HAP-1 (cell line): Measurements from ENCODE around the gene NHLH1.

Experiments used
- DNase-seq, 2 experiments: peaks; one replicate each; pipeline ENCODE4 v3.0.0-alpha.2; 2016 to 2020; ENCODE audit warnings: low spot score in 2 of 2
- H3K27me3 ChIP-seq: fragments of 250-450 bp; sonication (Bioruptor Pico); 2 replicates; pipeline ENCODE4 v1.5.1; 2020; ENCODE audit warnings: low read depth, mild to moderate bottlenecking, moderate library complexity
- H3K36me3 ChIP-seq: fragments of 250-450 bp; sonication (Bioruptor Pico); replicated peaks from 2 replicates; pipeline ENCODE4 v1.5.1; 2020; ENCODE audit warnings: mild to moderate bottlenecking
- H3K4me1 ChIP-seq: fragments of 250-450 bp; sonication (Bioruptor Pico); 2 replicates; pipeline ENCODE4 v1.5.1; 2020; ENCODE audit warnings: mild to moderate bottlenecking
- H3K4me3 ChIP-seq: fragments of 250-450 bp; sonication (Bioruptor Pico); 2 replicates; pipeline ENCODE4 v1.5.1; 2020; ENCODE audit warnings: mild to moderate bottlenecking, moderate library complexity
- H3K9me3 ChIP-seq: fragments of 250-450 bp; sonication (Bioruptor Pico); 2 replicates; pipeline ENCODE4 v1.5.1; 2020; ENCODE audit warnings: mild to moderate bottlenecking, moderate library complexity
- in situ Hi-C: fragments of 300-500 bp; cut with MboI; formaldehyde crosslinking; loops from 3 replicates; pipeline ENCODE4 v1.14.3; 2020; ENCODE audit warnings: low sequenced_read_pairs, inconsistent platforms, mixed read lengths

Gene NHLH1

DNA sequence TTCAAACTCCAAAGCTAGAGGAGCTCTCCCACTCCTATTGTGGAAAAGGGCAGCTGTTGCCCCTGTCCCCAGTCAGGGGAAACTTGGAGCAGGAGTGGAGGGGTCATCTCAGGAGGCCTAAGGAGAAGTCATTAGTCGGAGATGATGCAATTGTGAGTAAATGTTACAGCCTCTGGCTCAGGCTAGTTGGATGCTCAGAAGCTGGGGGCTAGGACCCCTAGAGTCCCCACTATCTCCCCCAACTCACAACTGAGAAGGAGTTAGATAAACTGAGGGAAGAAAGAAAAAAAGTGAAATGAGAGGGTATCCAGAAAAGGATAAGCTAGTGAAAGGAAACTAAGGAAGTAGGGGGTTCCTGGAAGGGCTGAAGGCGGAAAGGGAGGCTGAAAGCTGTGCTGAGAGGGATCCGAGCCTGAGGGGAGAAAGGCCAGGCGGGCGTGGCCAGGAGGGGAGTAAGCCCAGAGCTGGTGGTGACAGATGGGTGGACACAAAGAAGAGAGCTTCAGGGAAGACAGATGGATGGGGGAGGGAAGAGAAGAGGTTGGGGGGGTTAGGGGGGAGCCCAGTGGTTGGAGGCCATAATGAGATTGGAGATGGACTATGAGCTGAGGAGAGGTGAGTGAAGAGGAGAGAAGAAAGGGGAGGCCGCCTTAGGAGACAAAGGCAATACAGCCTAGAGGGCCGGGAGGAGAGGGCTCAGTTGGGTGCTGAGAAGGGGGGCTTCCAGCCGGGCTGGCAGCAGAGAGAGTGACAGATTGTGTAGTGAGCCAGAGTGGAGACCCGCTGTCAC is 4.5 kb upstream of the NHLH1 start:
- H3K4me1 ChIP-seq = peaks cover 23% of the 10 kb centered on the region
- H3K4me3 ChIP-seq = no peak overlapping the region
- H3K27me3 ChIP-seq = no peaks in the 10 kb centered on the region
- peak; percentile 41 to 79 for DNase-seq
- no peaks in the 10 kb centered on the region for H3K9me3 ChIP-seq
- H3K36me3 ChIP-seq = peaks cover 21% of the 10 kb centered on the region; the same call in 1 of the 2 replicates
- in situ Hi-C loops = loop anchor here (25.0 kb wide), 1 partner anchor 425 kb away; the partner anchor contains the start of genes IGSF9 and TAGLN2

DNA sequence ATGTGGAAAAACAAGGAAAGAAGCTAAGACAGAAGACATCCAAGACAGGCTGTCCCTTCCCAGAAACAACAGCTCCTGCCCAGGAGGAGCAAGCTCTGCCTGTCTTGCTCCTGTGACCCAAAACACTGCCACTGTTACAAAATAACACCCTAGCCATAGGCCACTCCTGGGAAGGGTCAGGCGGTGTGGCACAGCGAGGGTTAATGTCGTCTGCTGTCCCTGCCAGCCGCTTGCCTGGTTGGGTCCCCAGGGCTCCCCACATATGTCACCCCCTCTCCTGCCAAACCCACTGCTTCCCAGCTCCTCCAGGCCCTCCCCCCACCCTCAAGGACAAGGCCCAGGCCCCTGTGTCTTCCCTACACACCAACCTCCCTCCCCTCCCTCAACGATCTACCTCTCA is 3.9 kb upstream of the NHLH1 start:
- Histone ChIP-seq H3K4me3 (no peak overlapping the region), H3K36me3 (peaks cover 18% of the 10 kb centered on the region; the same call in 1 of the 2 replicates), H3K27me3 (no peaks in the 10 kb centered on the region), H3K4me1 (peaks cover 23% of the 10 kb centered on the region), H3K9me3 (no peaks in the 10 kb centered on the region)
- peak in 1 of 2 experiments; percentile 35 for DNase-seq
- in situ Hi-C loops = loop anchor here (25.0 kb wide), 1 partner anchor 426 kb away; the partner anchor contains the start of genes IGSF9 and TAGLN2

DNA sequence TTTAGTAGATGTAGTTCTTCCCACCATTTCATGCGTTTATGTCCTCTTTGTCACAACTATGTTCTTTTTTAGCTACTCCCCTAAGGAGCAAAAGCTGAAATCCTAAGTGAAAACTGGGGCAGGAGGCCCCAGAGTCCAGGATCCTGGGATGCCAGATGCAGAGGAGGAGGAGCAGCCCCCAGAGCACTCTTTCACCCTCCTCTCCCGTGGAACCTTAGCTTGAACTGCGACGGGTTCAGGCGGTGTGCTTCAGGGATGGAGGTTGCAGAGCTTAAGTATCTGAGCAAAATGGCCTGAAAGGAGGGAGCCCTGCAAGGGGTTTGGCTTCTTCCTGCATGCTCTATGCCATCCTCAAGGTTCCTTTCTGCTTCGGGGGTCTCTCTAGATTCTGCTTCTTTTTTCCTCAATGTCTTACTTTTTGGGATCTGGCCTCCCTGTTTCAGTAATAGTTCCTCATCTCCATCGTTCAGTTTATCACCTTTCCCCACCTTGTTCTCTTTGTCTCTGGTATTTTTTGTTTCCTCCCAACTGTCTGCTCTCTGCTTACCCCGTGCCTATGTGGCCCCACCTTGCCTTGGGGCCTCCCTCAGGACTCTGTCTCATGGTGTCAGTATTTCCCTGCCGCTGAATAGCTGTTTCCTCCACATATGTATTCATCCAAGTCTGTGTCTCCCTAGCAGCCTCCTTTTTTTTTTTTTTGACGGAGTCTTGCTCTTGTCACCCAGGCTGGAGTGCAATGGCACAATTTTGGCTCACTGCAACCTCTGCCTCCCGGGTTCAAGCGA is 2.7 kb upstream of the NHLH1 start:
- in situ Hi-C loops = loop anchor here (25.0 kb wide), 1 partner anchor 427 kb away; the partner anchor contains the start of genes IGSF9 and TAGLN2
- Histone ChIP-seq H3K4me1 (peaks cover 23% of the 10 kb centered on the region), H3K9me3 (no peaks in the 10 kb centered on the region), H3K4me3 (no peak overlapping the region), H3K27me3 (no peaks in the 10 kb centered on the region), H3K36me3 (peaks cover 15% of the 10 kb centered on the region; the same call in 1 of the 2 replicates)
- DNase-seq = no peak

DNA sequence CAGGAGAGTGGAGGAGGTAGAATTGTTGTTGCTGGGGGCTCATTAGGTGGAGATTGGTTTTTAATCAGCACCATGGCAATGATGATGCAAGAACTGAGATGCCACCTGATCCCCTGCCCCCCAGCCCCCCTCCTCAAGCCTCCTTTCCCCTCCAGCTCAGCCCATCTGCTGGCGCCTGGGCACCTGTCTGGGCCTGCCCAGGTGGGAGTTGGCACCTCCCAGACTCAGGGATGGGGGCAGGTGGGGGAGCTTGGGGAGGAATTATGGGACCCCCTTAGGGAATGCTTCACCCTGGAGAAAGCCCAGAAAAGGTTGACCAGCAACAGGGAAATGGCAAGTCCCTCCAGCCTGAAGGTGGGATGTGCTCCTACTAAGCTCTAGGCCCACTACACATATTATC is 1.5 kb upstream of the NHLH1 start:
- peaks cover 11% of the 10 kb centered on the region; the same call in 1 of the 2 replicates for H3K36me3 ChIP-seq
- in situ Hi-C loops = loop anchor here (25.0 kb wide), 1 partner anchor 428 kb away; the partner anchor contains the start of genes IGSF9 and TAGLN2
- no peaks in the 10 kb centered on the region for H3K27me3 ChIP-seq
- H3K4me3 ChIP-seq = no peak overlapping the region
- DNase-seq = no peak
- no peaks in the 10 kb centered on the region for H3K9me3 ChIP-seq
- peaks cover 23% of the 10 kb centered on the region for H3K4me1 ChIP-seq

DNA sequence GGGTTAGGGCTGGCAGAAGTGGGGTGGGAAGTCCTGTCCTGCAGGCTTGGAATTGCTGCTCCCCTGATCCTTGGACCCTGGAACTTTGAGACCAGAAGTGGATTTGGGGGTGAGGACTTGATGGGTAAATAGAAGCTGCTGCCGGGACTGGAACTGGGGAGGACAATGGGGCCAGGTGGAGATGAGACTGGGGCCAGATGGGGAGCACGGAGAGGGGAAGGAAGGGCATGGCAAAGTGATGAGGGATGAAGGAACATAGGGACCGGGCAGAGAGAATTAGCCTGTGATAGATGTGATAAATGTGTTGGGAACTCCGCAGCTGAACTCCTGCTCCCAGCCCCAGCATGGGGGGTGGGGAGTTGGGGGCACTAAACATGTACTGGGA is 637 bp downstream of the NHLH1 start:
- Histone ChIP-seq H3K36me3 (no peaks in the 10 kb centered on the region), H3K4me1 (peaks cover 13% of the 10 kb centered on the region), H3K4me3 (no peak overlapping the region), H3K27me3 (no peaks in the 10 kb centered on the region), H3K9me3 (no peaks in the 10 kb centered on the region)
- DNase-seq = no peak
- in situ Hi-C loops = loop anchor here (25.0 kb wide), 1 partner anchor 430 kb away; the partner anchor contains the start of genes IGSF9 and TAGLN2

DNA sequence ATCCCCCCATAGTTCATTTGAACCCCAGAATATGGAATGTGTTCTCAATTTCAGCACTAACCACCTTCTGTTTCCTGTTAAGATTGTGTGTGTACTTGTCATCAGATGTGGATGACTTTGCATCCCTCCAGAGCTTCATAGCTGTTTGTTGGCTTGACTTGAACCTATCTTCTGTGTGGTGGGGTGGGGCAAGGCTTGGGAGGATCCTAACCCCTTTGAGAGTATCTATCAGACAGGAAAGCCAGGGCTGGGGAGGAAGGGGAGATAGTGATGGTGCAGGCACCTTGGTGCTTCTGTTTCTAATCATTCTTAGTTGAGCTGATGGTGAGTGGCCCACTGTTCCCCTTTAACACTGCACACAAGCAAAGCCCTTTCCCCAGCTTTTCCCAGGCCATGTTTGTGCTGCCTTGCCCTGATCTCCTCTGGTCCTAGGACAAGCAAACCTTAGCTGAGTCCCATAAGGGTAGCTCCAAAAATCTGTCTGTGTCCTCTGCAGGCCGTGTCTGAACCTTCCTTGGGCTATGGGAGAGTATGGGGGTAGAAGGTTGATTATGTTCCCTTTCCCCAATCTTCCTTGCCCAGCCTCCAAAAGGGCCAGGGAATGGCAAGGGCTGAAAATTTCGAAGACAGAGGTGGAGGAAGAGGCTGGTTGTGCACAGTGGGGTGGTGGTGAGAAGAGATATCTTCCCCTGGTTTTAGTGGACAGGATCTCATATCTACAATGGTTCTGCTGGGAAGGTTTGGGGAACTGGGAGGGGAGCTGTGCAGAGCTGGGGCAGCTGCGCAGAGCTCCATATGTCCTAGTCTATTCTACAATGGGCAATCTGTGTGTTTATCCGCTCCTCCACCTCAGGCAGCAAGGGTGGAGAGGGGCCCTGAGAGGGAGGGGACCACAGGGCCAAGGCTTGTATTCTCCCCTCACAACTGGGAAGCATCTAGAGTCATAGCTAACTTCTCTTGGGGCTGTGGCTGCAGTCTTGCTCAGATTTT is 1.4 kb downstream of the NHLH1 start:
- no peaks in the 10 kb centered on the region for H3K36me3 ChIP-seq
- peaks cover 5% of the 10 kb centered on the region for H3K4me1 ChIP-seq
- no peaks in the 10 kb centered on the region for H3K27me3 ChIP-seq
- DNase-seq = no peak
- in situ Hi-C loops = loop anchor here (25.0 kb wide), 1 partner anchor 431 kb away; the partner anchor contains the start of genes IGSF9 and TAGLN2
- no peak overlapping the region for H3K4me3 ChIP-seq
- no peaks in the 10 kb centered on the region for H3K9me3 ChIP-seq

DNA sequence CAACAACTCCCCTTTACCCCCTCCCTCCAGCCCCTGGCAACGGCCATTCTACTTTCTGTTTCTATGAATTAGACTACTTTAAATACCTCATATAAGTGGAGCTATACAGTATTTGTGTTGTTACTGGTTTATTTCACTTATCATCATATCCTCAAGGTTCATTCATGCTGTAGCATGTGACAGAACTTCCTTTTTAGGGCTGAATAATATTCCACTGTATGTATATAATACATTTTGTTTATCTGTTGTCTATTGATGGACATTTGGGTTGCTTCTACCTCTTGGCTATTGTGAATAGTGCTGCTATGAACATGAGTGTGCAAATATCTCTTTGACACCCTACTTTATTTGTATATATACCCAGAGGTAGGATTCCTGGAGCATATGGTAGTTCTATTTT is 2.2 kb downstream of the NHLH1 start:
- H3K4me1 ChIP-seq = no peaks in the 10 kb centered on the region
- H3K9me3 ChIP-seq = no peaks in the 10 kb centered on the region
- no peaks in the 10 kb centered on the region for H3K36me3 ChIP-seq
- H3K27me3 ChIP-seq = no peaks in the 10 kb centered on the region
- in situ Hi-C loops = loop anchor here (25.0 kb wide), 1 partner anchor 432 kb away; the partner anchor contains the start of genes IGSF9 and TAGLN2
- H3K4me3 ChIP-seq = no peak overlapping the region
- DNase-seq = no peak

DNA sequence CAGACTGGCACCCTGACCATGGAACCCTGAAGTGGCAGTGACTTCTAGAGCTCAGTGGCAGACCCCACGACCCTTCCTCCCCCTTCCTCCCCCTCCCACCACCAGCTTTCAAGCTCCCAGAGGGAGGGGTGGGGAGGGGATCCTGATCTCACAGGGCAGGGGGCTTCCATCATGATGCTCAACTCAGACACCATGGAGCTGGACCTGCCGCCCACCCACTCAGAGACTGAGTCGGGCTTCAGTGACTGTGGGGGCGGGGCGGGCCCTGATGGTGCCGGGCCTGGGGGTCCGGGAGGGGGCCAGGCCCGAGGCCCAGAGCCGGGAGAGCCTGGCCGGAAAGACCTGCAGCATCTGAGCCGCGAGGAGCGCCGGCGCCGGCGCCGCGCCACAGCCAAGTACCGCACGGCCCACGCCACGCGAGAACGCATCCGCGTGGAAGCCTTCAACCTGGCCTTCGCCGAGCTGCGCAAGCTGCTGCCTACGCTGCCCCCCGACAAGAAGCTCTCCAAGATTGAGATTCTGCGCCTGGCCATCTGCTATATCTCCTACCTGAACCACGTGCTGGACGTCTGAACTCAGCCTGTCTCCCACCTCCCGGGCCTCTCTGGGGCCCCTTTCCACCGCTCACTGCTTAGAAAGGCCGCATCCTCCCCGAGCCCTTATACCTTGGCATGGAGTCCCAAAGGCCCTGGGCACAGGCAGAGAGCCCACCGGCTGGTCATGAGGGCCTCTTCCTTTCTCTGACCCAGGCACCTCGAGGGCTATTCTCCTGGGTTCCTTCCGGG is 3.9 kb downstream of the NHLH1 start:
- no peaks in the 10 kb centered on the region for H3K36me3 ChIP-seq
- no peak for DNase-seq
- peaks cover 5% of the 10 kb centered on the region for H3K4me1 ChIP-seq
- in situ Hi-C loops = loop anchor here (25.0 kb wide), 1 partner anchor 433 kb away; the partner anchor contains the start of genes IGSF9 and TAGLN2
- H3K4me3 ChIP-seq = no peak overlapping the region
- H3K9me3 ChIP-seq = no peaks in the 10 kb centered on the region
- no peaks in the 10 kb centered on the region for H3K27me3 ChIP-seq

DNA sequence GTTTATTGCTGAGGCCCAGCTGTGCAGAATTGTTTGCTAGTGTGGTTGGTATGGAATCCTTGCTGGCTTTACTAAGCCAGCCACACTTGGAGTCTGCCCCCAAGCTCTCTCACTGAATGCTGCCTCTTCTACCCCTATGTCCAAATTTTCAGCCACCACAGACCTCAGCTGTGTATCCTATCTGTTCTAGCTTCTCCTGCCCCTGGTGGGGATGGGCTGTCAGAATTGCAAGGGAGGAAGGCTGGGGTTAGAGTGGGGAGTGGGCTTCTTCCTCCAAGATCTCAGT is 4.4 kb downstream of the NHLH1 start:
- no peak overlapping the region for H3K4me3 ChIP-seq
- no peaks in the 10 kb centered on the region for H3K9me3 ChIP-seq
- no peaks in the 10 kb centered on the region for H3K27me3 ChIP-seq
- in situ Hi-C loops = loop anchor here (25.0 kb wide), 1 partner anchor 434 kb away; the partner anchor contains the start of genes IGSF9 and TAGLN2
- peaks cover 10% of the 10 kb centered on the region for H3K4me1 ChIP-seq
- no peak for DNase-seq
- H3K36me3 ChIP-seq = no peaks in the 10 kb centered on the region

DNA sequence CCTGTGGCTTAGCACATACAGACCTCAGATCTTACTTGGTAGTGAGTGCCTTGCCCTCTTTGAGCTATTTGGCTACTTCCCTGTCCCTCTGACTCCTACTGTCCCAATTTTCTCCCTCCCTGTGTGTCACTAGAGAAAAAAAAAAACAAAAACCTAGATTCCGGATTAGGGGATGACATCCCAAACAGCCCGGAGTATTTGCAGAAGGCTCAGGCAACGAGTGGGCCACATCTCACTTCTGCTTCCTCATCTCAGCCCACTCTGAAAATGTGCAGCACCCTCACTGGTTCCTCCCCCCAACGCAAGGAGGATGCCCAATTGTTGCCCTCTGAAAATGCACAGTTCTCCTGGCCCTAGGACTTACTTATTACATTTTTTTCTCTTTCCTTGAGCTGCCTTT is 4.9 kb downstream of the NHLH1 start:
- Histone ChIP-seq H3K4me3 (no peak overlapping the region), H3K27me3 (no peaks in the 10 kb centered on the region), H3K36me3 (no peaks in the 10 kb centered on the region), H3K4me1 (peaks cover 12% of the 10 kb centered on the region), H3K9me3 (no peaks in the 10 kb centered on the region)
- in situ Hi-C loops = loop anchor here (25.0 kb wide), 1 partner anchor 434 kb away; the partner anchor contains the start of genes IGSF9 and TAGLN2
- DNase-seq = no peak

DNA sequence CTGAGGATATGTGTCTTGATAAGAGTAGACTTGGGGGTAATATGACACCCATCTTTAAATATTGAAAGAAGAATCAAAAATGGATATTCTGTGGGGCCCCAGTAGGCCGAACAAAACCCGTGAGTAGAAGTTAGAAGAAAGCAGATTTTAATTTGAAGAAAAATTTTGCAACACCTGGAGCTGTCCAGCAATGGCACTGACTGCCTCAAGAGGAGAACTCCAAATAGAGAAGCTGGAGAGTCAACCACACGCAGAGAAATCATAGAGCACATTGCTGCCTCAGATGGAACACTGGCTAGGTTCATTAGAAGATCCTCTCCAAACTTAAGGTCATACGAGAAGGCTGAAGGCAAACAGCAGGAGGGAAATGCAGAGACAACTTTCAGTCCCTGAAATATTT is 6.8 kb downstream of the NHLH1 start:
- H3K4me1 ChIP-seq = peaks cover 12% of the 10 kb centered on the region
- H3K4me3 ChIP-seq = no peak overlapping the region
- in situ Hi-C loops = loop anchor here (25.0 kb wide), 1 partner anchor 436 kb away; the partner anchor contains the start of genes IGSF9 and TAGLN2
- H3K36me3 ChIP-seq = no peaks in the 10 kb centered on the region
- H3K27me3 ChIP-seq = no peaks in the 10 kb centered on the region
- DNase-seq = no peak
- no peaks in the 10 kb centered on the region for H3K9me3 ChIP-seq
